HUES48 (cell line): ENCODE data around the gene BCAS1.

ENCODE experiments used
- H3K27ac ChIP-seq: one replicate; pipeline ENCODE4 v1.7.0; 2013; ENCODE audit warnings: low read depth, low read length, inconsistent platforms
- H3K27me3 ChIP-seq: 2 replicates; pipeline ENCODE4 v1.6.1; 2013; ENCODE audit warnings: mild to moderate bottlenecking, low read length; ENCODE audit not compliant: control insufficient read depth, insufficient read depth
- H3K36me3 ChIP-seq: 2 replicates; pipeline ENCODE4 v1.6.1; 2013; ENCODE audit warnings: low read length; ENCODE audit not compliant: control insufficient read depth, insufficient read depth
- H3K4me1 ChIP-seq: 2 replicates; pipeline ENCODE4 v1.6.1; 2013; ENCODE audit warnings: mild to moderate bottlenecking, low read length; ENCODE audit not compliant: control insufficient read depth, insufficient read depth
- H3K4me3 ChIP-seq: 2 replicates; pipeline ENCODE4 v1.5.1; 2013; ENCODE audit warnings: mild to moderate bottlenecking, low read depth, low read length
- H3K9ac ChIP-seq: 2 replicates; pipeline ENCODE4 v1.6.1; 2013; ENCODE audit warnings: mild to moderate bottlenecking, low read depth, low read length, moderate library complexity
- H3K9me3 ChIP-seq: 2 replicates; pipeline ENCODE4 v1.6.1; 2013; ENCODE audit warnings: low read length; ENCODE audit not compliant: control insufficient read depth, insufficient read depth

Gene BCAS1

DNA sequence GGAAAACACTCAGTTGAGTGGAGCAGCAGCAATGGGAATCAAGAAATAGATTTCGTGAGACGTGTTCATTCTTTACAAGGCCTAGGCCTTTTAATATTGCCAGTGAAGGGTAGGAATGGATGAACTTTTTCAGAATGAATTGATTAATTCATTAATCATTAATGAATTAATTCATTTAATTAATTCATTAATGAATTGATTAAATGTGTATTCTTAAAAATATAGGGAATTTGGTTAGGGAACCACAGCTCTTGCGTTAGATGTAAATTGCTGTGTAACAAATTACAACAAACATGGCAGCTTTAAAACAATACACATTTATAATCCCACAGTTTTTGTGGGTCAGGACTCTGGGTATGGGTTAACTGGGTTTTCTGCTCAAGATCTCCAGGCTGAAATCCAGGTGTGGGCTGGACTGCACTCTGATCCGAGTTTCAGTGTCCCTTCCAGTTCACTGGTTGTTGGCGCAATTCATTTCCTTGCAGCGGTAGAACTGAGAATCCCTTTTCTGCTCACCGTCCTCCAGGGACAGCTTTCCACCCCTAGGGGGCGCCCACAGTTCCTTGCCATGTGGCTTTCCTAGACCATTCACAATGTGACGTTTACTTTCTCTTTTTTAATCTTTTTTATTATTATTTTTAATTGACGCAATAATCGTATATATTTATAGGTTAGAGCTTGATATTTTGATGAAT, 32.8 kb upstream of the BCAS1 start:
- Histone ChIP-seq H3K36me3 (no peaks in the 10 kb centered on the region), H3K4me3 (no peak overlapping the region), H3K9ac (no peak overlapping the region), H3K9me3 (no peaks in the 10 kb centered on the region), H3K27me3 (no peaks in the 10 kb centered on the region), H3K27ac (no peak overlapping the region), H3K4me1 (0 out of 2 replicates have a peak, but pooled peaks cover 4% of the 10 kb centered on the region)

DNA sequence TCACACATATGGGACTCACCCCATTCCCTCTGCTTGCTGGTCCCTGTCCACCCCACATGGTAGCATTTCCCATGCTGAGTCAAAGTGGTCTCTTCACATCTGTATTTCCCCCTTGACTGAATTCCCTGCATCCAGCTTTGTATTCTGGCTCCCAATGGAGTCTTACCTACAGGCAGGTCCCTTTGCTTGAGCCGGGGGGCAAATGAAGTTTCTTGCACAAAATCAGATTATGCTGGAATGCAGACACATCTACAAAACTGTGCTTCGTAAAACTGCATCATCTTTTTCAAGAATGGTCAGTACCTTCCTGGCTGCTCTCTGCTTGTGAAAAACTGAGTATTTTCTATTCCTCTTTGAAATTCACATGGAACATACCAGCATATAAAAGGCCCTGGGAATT, 32.1 kb upstream of the BCAS1 start:
- H3K27me3 ChIP-seq, result no peaks in the 10 kb centered on the region
- H3K27ac ChIP-seq, result no peak overlapping the region
- 0 out of 2 replicates have a peak, but pooled peaks cover 4% of the 10 kb centered on the region for H3K4me1 ChIP-seq
- H3K9me3 ChIP-seq, result no peaks in the 10 kb centered on the region
- H3K9ac ChIP-seq, result no peak overlapping the region
- no peaks in the 10 kb centered on the region for H3K36me3 ChIP-seq
- no peak overlapping the region for H3K4me3 ChIP-seq

DNA sequence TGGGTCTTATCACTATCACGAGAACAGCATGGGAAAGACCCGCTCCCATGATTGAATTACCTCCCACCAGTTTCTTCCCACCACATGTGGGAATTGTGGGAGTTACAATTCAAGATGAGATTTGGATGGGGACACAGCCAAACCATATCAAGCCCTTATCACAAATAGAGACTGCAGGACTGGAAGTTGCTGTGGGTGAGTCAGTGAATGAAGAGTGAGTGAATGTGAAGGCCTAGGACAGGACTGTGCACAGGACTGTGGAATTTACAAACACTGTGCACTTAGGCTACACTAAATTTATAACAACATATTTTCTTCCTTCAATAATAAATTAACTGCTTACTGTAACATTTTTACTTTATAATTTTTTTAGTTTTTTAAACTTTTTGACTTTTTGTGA, 30.2 kb upstream of the BCAS1 start:
- H3K27ac ChIP-seq, result no peak overlapping the region
- H3K9me3 ChIP-seq, result no peaks in the 10 kb centered on the region
- no peak overlapping the region for H3K9ac ChIP-seq
- H3K4me3 ChIP-seq, result no peak overlapping the region
- H3K27me3 ChIP-seq, result no peaks in the 10 kb centered on the region
- no peaks in the 10 kb centered on the region for H3K36me3 ChIP-seq
- 0 out of 2 replicates have a peak, but pooled peaks cover 4% of the 10 kb centered on the region for H3K4me1 ChIP-seq

DNA sequence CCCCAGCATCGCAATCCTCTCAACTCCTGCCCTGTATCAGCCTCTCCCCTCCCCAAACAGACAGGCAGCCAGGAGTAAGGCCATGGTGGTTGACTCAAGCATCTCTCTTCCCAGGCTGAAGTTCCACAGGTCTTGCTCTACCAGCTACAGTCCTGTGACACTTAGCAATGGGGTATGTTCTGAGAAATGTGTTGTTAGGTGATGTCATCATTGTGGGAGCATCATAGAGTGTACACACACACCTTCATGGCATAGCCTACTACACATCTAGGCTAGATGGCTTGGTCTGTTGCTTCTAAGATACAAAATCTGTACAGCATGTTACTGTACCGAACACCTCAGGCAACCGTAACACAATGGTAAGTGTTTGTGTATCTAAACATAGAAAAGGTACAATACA, 29.5 kb upstream of the BCAS1 start:
- no peaks in the 10 kb centered on the region for H3K27me3 ChIP-seq
- no peak overlapping the region for H3K4me3 ChIP-seq
- H3K36me3 ChIP-seq, result no peaks in the 10 kb centered on the region
- H3K9me3 ChIP-seq, result no peaks in the 10 kb centered on the region
- no peaks in the 10 kb centered on the region for H3K4me1 ChIP-seq
- H3K9ac ChIP-seq, result no peak overlapping the region
- no peak overlapping the region for H3K27ac ChIP-seq

DNA sequence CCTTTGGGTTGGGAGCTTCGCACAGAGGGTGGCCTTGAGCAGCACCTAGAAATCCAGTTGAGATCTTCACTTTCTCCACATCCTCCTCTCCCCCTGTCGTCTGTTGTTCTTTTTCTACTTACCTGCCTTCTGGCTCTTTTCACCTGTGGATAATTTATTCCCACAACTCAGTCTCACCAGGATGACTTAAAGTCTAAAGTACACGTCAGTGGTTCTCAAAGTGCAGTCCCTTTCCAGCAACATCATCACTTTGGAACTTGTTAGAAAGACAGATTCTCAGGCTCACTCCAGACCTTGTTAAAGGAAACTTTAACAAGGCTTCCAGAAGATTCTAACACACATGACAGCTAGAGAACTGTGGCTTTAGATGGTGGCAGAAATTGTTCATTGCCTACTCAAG, 27.7 kb upstream of the BCAS1 start:
- Histone ChIP-seq H3K9me3 (no peaks in the 10 kb centered on the region), H3K36me3 (no peaks in the 10 kb centered on the region), H3K27ac (no peak overlapping the region), H3K4me1 (no peaks in the 10 kb centered on the region), H3K27me3 (no peaks in the 10 kb centered on the region; the same call in 1 of the 2 replicates), H3K9ac (no peak overlapping the region), H3K4me3 (no peak overlapping the region)

DNA sequence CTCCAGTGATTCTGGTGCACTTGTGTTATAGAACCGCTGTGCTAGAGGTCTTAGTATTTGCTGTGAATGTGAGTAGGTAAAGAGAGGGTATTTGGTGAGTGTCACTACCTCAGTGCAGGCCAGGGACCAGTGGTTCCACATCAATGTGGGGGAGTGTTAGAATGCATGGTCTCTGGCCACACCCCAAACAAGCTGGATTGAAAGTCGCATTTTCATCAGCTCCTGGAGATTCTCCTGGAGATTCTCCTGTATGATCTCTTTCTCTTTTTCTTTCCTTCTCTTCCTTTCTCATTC, 26.8 kb upstream of the BCAS1 start:
- H3K27me3 ChIP-seq, result no peaks in the 10 kb centered on the region; the same call in 1 of the 2 replicates
- no peaks in the 10 kb centered on the region for H3K36me3 ChIP-seq
- no peak overlapping the region for H3K9ac ChIP-seq
- H3K4me1 ChIP-seq, result no peaks in the 10 kb centered on the region
- H3K4me3 ChIP-seq, result no peak overlapping the region
- H3K27ac ChIP-seq, result no peak overlapping the region
- no peaks in the 10 kb centered on the region for H3K9me3 ChIP-seq

DNA sequence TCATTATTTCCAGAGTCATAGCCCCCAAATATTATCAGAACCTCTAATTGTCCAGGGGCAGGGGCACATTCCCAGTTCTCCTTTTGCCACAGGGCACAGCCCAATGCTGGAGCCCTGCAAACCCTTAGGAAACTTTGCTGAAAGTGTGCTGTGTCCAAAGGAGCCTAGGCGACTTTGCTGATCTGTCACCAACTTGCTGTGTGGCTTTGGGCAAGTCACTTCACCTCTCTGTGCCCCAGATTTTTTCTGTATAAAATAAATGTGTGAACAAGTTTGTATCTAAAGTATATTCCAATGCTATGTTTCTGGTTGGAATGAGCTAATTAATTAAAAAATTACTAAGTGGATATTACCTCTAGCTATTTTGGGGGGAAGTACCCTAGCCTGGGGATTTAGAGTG, 25.4 kb upstream of the BCAS1 start:
- no peaks in the 10 kb centered on the region for H3K4me1 ChIP-seq
- no peak overlapping the region for H3K9ac ChIP-seq
- H3K9me3 ChIP-seq, result no peaks in the 10 kb centered on the region
- no peaks in the 10 kb centered on the region for H3K36me3 ChIP-seq
- H3K27ac ChIP-seq, result no peak overlapping the region
- H3K4me3 ChIP-seq, result no peak overlapping the region
- no peaks in the 10 kb centered on the region; the same call in 1 of the 2 replicates for H3K27me3 ChIP-seq

DNA sequence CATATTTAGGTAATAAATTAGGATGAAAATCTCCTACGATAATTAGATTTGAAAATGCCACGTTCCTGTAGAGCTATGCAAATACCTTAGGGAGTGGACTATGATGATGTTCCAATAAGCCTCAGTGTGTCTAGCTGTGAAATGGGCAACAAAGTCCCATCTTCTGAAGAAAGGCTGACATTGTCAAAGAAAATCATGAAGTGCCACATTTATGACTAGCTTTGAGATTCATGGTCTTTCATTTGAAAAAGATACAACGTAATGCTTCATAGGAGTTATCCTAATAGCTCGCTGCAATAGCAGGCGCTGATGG, 23.8 kb upstream of the BCAS1 start:
- H3K4me3 ChIP-seq, result no peak overlapping the region
- H3K36me3 ChIP-seq, result no peaks in the 10 kb centered on the region
- no peaks in the 10 kb centered on the region for H3K9me3 ChIP-seq
- H3K27me3 ChIP-seq, result no peaks in the 10 kb centered on the region; the same call in 1 of the 2 replicates
- H3K9ac ChIP-seq, result no peak overlapping the region
- H3K27ac ChIP-seq, result no peak overlapping the region
- H3K4me1 ChIP-seq, result no peaks in the 10 kb centered on the region

DNA sequence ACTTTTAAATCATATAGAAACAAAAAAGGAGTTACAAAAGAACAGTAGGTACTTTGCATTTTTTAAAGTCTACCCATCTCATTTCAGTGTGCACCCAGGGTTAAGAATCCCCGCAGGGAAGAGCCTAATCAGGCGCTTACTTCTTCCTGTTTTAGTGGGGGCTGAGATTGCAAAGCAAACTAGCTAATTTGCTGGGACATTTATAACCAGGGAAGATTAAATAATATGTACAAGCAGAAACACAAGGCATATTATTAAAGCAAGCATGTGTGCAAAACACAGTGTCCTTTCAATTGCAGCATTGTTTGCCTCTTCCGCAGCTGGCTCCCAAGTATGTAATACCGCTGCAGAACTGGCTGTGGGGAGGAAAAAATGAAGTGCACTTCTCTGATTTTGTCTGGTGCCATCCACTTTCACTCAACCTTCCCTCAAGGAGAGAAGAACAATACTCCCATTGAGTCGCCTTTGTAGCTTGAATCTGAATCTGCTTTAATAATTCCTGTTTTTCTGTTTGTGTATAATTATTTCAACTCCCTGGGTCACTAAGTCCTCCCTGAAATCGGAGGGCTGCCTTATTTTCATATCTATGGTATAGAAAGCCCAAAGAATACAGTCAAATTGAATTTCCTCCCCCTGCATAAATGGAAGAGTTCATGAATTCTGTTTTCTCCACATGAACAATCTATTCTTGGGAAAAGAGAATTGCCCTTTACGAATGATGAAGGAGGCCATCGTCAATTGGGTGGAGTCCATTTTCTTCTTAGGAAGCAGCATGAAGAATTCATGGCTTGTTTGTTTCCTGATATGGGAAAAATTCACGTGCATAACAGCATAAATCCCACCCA, 23.3 kb upstream of the BCAS1 start:
- Histone ChIP-seq H3K9ac (no peak overlapping the region), H3K36me3 (no peaks in the 10 kb centered on the region), H3K27ac (no peak overlapping the region), H3K27me3 (no peaks in the 10 kb centered on the region; the same call in 1 of the 2 replicates), H3K9me3 (no peaks in the 10 kb centered on the region), H3K4me3 (no peak overlapping the region), H3K4me1 (no peaks in the 10 kb centered on the region)

DNA sequence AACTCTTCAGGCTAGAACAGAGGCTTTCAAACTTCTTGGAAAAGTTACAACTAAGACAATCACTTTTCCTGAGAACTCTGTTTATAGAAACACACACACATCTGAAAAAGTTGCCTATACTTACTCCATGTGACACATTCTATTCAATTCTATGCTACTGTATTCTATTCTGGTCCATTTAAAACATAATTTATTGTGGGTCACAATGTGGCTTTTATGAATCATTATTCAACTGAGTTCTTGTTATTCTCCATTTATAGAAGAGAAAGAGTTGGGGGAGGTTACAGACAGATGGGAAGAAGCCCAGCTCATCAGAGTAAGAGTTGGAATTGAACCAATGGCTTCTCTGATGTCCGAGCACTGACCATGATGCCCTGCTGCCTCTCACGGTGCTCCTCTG, 21.6 kb upstream of the BCAS1 start:
- Histone ChIP-seq H3K9me3 (no peaks in the 10 kb centered on the region), H3K36me3 (no peaks in the 10 kb centered on the region), H3K4me3 (no peak overlapping the region), H3K9ac (no peak overlapping the region), H3K27me3 (no peaks in the 10 kb centered on the region; the same call in 1 of the 2 replicates), H3K4me1 (no peaks in the 10 kb centered on the region), H3K27ac (no peak overlapping the region)

DNA sequence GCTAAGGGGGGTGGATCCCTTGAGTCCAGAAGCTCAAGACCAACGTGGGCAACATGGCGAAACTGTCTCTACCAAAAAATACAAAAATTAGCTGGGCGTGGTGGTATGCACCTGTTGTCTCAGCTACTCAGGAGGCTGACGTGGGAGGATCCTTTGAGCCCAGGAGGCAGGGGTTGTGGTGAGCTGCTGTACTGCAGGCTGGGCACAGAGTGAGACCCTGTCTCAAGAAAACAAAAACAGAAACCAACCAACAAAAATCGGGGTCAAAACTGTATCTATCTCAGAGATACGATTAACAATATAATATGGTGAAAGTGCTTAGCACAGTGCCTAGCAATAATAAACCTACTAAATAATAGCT, 20.7 kb upstream of the BCAS1 start:
- Histone ChIP-seq H3K27ac (no peak overlapping the region), H3K9me3 (no peaks in the 10 kb centered on the region), H3K4me3 (no peak overlapping the region), H3K9ac (no peak overlapping the region), H3K4me1 (no peaks in the 10 kb centered on the region), H3K27me3 (no peaks in the 10 kb centered on the region; the same call in 1 of the 2 replicates), H3K36me3 (no peaks in the 10 kb centered on the region)
